AG09319 (cell line): ENCODE results near the gene MAP2K5.

ENCODE experiments used
- DNase-seq: peaks from one replicate; pipeline ENCODE4 v3.0.0-alpha.2; 2010; ENCODE audit warnings: low read depth; ENCODE audit errors: extremely low read depth
- TF ChIP-seq, protein P1 (sequence below): IDR thresholded peaks from 2 replicates; pipeline ENCODE4 v1.5.1; 2011; ENCODE audit warnings: low read depth, mild to moderate bottlenecking, inconsistent platforms, low read length, moderate library complexity

MAP2K5 gene

DNA sequence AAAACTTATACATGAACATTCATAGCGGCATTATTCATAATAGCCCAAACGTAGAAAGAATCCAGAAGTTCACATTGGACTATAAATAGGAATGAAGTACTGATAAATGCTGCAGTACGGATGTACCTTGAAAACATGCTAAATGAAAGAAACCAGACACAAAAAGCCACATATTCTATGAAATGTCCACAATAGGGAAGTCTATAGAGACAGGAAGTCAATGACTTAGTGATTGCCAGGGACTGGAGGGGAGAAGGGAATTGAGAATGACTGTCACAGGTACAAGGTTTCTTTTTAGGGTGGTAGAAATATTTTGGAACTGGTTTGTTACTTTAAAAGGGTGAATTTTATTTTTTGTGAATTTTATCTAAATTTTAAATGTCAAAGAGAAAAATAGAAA is 211.4 kb downstream of the MAP2K5 start:
- DNase-seq = no peak
- TF ChIP-seq, protein P1, sequence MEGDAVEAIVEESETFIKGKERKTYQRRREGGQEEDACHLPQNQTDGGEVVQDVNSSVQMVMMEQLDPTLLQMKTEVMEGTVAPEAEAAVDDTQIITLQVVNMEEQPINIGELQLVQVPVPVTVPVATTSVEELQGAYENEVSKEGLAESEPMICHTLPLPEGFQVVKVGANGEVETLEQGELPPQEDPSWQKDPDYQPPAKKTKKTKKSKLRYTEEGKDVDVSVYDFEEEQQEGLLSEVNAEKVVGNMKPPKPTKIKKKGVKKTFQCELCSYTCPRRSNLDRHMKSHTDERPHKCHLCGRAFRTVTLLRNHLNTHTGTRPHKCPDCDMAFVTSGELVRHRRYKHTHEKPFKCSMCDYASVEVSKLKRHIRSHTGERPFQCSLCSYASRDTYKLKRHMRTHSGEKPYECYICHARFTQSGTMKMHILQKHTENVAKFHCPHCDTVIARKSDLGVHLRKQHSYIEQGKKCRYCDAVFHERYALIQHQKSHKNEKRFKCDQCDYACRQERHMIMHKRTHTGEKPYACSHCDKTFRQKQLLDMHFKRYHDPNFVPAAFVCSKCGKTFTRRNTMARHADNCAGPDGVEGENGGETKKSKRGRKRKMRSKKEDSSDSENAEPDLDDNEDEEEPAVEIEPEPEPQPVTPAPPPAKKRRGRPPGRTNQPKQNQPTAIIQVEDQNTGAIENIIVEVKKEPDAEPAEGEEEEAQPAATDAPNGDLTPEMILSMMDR = no peak

DNA sequence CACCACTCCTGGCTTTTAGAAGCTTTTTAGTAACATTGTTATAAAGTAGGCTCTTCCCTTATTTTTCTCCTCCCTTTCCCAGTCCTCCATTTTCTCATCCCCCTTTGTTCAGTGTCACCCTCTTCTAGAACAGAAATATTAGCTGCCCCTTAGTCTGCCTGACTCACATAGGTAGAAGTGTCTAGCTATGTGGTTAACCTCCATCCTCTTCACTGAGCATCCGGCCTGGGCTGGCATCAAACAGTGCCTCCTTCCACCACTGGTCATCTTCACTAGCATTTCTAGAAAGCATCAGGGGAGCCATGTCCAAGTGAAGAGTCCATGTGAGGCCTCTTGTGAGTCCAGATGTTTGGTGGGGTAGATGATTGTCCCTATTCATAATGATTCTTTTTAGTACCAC is 212.8 kb downstream of the MAP2K5 start:
- DNase-seq = no peak
- TF ChIP-seq, protein P1 = no peak

DNA sequence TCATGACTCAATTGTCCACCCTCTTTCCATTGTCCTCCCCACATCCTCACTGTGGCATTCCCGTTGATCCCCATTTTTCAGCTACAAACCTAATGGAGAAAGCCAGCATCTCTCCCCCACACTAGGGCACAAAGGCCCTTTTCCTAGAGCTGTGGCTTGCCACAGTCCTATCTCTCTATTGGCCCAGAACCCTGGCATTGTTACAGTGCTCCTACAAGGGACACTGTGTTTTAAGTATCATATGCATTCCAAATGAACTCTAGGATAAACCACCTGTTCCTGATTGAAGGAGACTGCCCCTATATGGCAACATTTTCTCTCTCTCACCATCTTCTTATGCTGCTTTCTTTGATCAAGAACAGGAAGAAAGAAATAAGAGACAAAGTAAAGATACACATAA is 213.4 kb downstream of the MAP2K5 start:
- TF ChIP-seq, protein P1 = no peak
- no peak for DNase-seq

DNA sequence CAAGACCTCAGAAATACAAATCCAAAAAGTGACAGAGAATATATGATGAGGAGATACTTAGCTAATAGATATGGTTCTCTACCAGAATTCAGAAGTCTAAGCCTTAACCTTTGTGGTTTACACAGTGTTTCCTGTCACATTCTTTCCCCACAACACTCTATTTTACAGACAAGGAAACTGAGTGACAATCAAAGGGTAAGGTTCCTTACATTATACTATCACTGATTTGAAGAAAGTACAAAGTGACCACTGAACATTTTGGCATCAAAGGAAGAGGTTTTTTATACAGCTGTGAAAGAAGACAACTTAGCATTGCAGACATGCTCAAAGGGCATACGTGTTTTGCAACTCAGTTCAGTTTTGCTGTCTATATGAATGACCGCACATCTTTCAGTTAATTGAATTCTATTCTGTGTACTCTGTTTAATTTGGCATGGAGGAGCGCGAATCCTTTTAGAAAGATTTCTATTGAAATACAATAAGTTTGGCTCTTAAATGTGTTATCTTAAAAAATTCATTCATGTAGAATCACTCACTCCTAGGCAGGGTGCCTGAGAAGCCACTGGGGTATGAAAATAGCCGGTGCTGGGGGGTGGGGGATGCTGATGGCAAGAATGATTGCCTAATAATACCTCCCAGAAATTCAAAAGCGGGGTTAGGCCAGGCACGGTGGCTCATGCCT is 216.3 kb downstream of the MAP2K5 start:
- TF ChIP-seq, protein P1 = no peak
- no peak for DNase-seq

DNA sequence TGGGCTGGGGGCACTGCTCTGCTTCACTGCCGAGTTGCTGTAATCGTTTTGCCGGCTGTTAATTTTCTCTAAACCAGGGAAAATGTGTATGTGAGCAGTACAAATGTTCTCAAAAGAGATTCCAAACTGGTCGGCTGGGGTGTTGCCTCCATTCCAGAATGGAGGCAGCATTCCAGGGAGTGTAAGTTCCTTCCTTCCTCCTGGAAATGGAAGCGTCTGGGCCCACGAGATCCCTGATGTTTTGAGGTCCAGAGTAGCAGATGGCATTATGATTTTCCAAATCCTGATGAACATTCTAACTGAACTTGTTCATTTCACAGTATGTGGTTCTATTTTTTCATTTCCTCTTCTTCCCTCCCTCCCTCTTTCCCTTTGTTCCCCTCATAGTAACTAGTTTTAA is 218.4 kb downstream of the MAP2K5 start:
- TF ChIP-seq, protein P1 = no peak
- DNase-seq = no peak

DNA sequence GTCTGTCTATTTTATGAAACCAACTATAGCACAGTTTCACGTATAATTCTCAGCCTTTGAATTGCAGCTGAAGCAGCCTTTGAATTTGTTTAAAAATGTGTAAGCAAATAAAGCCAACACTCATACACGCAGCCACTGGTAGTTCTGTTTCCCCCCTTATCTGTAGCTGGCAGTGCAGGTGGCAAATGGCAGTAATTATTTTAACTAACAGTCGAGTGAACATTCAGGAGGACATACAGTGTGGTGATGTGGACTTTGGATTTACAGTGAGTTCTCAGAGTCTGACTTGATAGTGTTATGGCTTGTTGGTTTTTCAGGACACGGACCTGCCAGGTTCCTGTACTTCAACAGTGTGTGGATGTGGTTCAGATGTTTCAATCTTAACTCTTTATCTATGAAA is 218.8 kb downstream of the MAP2K5 start:
- TF ChIP-seq, protein P1 = no peak
- no peak for DNase-seq

DNA sequence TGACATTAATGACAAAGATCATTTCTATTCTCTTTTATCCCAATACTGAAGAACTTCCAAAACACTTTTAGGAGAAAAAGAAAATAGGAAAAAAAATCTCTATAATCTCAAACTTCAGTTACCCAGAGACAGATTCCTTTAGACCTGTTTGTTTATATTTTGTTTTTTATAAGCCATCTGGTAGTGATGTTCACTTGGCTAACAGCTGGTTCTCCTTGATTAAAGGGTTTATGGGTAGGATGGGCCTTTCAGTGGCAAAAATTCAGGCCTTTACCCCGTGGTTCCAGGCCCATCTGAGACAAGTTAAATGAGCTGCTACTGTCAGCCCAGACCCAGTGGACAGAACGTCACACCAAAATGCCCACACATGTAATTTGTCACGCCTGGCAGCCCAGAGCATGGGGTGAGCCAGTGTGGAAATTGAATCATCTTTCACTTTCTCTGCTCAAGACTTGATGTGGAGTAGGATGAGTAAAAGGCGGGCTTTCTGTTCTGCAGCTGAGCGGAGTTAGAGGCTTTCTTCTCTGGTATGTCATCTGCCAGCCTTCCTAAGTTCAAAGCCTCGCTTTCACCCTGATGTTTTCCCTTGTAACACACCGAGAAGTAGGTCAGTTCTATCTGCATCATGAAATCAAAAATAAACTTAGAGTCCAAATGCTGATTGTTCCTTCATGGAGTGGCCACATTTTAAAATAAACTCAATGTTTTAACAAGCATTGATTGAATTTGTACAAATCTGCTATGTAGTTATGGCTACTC is 220.3 kb downstream of the MAP2K5 start:
- peak; percentile 34 for DNase-seq
- TF ChIP-seq, protein P1 = no peak
